Muscle layer of duodenum (tissue), 2 donors: ENCODE data around the gene MAP3K9.
A peak's percentile ranks its signal among the peaks of the same experiment; 100 is the strongest.

Experiments used
- H3K27ac ChIP-seq: one replicate; pipeline ENCODE4 v1.7.0; 2013; ENCODE audit warnings: mild to moderate bottlenecking, low read length
- H3K27me3 ChIP-seq: one replicate; pipeline ENCODE4 v1.7.0; 2013; ENCODE audit warnings: low read depth, mild to moderate bottlenecking, control low read depth, low read length
- H3K36me3 ChIP-seq, 2 donors: one replicate each; pipeline ENCODE4 v1.7.0; 2013; ENCODE audit warnings: low read length in 2 of 2, control low read depth in 1 of 2, mild to moderate bottlenecking in 1 of 2; ENCODE audit not compliant: insufficient read depth in 2 of 2, control insufficient read depth in 1 of 2
- H3K4me1 ChIP-seq, 2 donors: one replicate each; pipeline ENCODE4 v1.7.0; 2013; ENCODE audit warnings: low read length in 2 of 2, mild to moderate bottlenecking in 2 of 2, control low read depth in 1 of 2, moderate library complexity in 1 of 2; ENCODE audit not compliant: insufficient read depth in 2 of 2, control insufficient read depth in 1 of 2
- H3K4me3 ChIP-seq, 2 donors: one replicate each; pipeline ENCODE4 v1.7.0; 2013; ENCODE audit warnings: low read length in 2 of 2, low read depth in 1 of 2, mild to moderate bottlenecking in 1 of 2
- H3K9me3 ChIP-seq, 2 donors: one replicate each; pipeline ENCODE4 v1.7.0; 2013; ENCODE audit warnings: low read length in 2 of 2, control low read depth in 1 of 2, mild to moderate bottlenecking in 1 of 2; ENCODE audit not compliant: control insufficient read depth in 1 of 2
- donor health status: healthy.

Gene MAP3K9

GRCh38 chr14:70814466-70814865 is 5.2 kb upstream of the MAP3K9 start:
- H3K4me1 ChIP-seq: no peaks in the 10 kb centered on the region
- no peak overlapping the region for H3K27ac ChIP-seq
- H3K27me3 ChIP-seq: no peaks in the 10 kb centered on the region
- no peaks in the 10 kb centered on the region for H3K9me3 ChIP-seq
- no peaks in the 10 kb centered on the region for H3K36me3 ChIP-seq
- no peak overlapping the region for H3K4me3 ChIP-seq

GRCh38 chr14:70812124-70812818 is 3.0 kb upstream of the MAP3K9 start:
- peaks cover 4% of the 10 kb centered on the region for H3K27me3 ChIP-seq
- no peak overlapping the region for H3K27ac ChIP-seq
- peaks cover 0 to 7% of the 10 kb centered on the region in 2 donors for H3K4me1 ChIP-seq
- H3K9me3 ChIP-seq: no peaks in the 10 kb centered on the region
- H3K4me3 ChIP-seq: no peak overlapping the region
- no peaks in the 10 kb centered on the region for H3K36me3 ChIP-seq

- Histone ChIP-seq H3K4me1 (peaks cover 0 to 7% of the 10 kb centered on the region in 2 donors), H3K27ac (no peak overlapping the region), H3K4me3 (no peak overlapping the region), H3K27me3 (peaks cover 4% of the 10 kb centered on the region), H3K36me3 (no peaks in the 10 kb centered on the region), H3K9me3 (no peaks in the 10 kb centered on the region)
Measured at GRCh38 chr14:70811578-70811977, 2.3 kb upstream of the MAP3K9 start.

GRCh38 chr14:70811050-70811449 is 1.7 kb upstream of the MAP3K9 start:
- Histone ChIP-seq H3K27ac (no peak overlapping the region), H3K9me3 (no peaks in the 10 kb centered on the region), H3K36me3 (no peaks in the 10 kb centered on the region), H3K27me3 (peaks cover 4% of the 10 kb centered on the region), H3K4me1 (peaks cover 0 to 7% of the 10 kb centered on the region in 2 donors), H3K4me3 (no peak overlapping the region)

- Histone ChIP-seq H3K9me3 (no peaks in the 10 kb centered on the region), H3K36me3 (no peaks in the 10 kb centered on the region), H3K27me3 (peaks cover 4% of the 10 kb centered on the region), H3K27ac (no peak overlapping the region), H3K4me1 (peaks cover 0 to 7% of the 10 kb centered on the region in 2 donors), H3K4me3 (peak overlapping the region in 1 of 2 donors; percentile 68)
Measured at GRCh38 chr14:70810621-70811020, 1.3 kb upstream of the MAP3K9 start.

- Histone ChIP-seq H3K27me3 (peaks cover 4% of the 10 kb centered on the region), H3K27ac (no peak overlapping the region), H3K36me3 (no peaks in the 10 kb centered on the region), H3K4me3 (peak overlapping the region; percentile 16 to 72), H3K9me3 (no peaks in the 10 kb centered on the region), H3K4me1 (peaks cover 0 to 7% of the 10 kb centered on the region in 2 donors)
Measured at GRCh38 chr14:70808416-70809224, 693 bp downstream of the MAP3K9 start.

GRCh38 chr14:70807898-70808415 is 1.4 kb downstream of the MAP3K9 start:
- Histone ChIP-seq H3K9me3 (no peaks in the 10 kb centered on the region), H3K4me3 (peak overlapping the region in 1 of 2 donors; percentile 72), H3K36me3 (no peaks in the 10 kb centered on the region), H3K27me3 (peaks cover 4% of the 10 kb centered on the region), H3K4me1 (peaks cover 0 to 7% of the 10 kb centered on the region in 2 donors), H3K27ac (no peak overlapping the region)

- Histone ChIP-seq H3K36me3 (peaks cover 0 to 5% of the 10 kb centered on the region in 2 donors), H3K27ac (no peak overlapping the region), H3K9me3 (no peaks in the 10 kb centered on the region), H3K4me1 (peaks cover 0 to 7% of the 10 kb centered on the region in 2 donors), H3K27me3 (peaks cover 4% of the 10 kb centered on the region), H3K4me3 (no peak overlapping the region)
Measured at GRCh38 chr14:70804556-70805162, 4.7 kb downstream of the MAP3K9 start.

GRCh38 chr14:70803321-70804310 is 5.7 kb downstream of the MAP3K9 start:
- peaks cover 4% of the 10 kb centered on the region for H3K27me3 ChIP-seq
- H3K36me3 ChIP-seq: peaks cover 0 to 5% of the 10 kb centered on the region in 2 donors
- H3K4me1 ChIP-seq: peaks cover 0 to 7% of the 10 kb centered on the region in 2 donors
- H3K4me3 ChIP-seq: no peak overlapping the region
- H3K27ac ChIP-seq: no peak overlapping the region
- H3K9me3 ChIP-seq: no peaks in the 10 kb centered on the region

GRCh38 chr14:70802379-70802778 is 6.9 kb downstream of the MAP3K9 start:
- Histone ChIP-seq H3K27ac (no peak overlapping the region), H3K9me3 (no peaks in the 10 kb centered on the region), H3K4me1 (no peaks in the 10 kb centered on the region), H3K4me3 (no peak overlapping the region), H3K36me3 (peaks cover 0 to 5% of the 10 kb centered on the region in 2 donors), H3K27me3 (no peaks in the 10 kb centered on the region)
